GM21825 (cell line): ENCODE results near the gene GCM1.

Source experiments
- ATAC-seq: cut with Tn5 transposase; IDR thresholded peaks from one replicate; pipeline ENCODE4 v1.9.1; 2021; ENCODE audit warnings: mild to moderate bottlenecking, moderate library complexity; ENCODE audit not compliant: unreplicated experiment

GCM1 gene

GRCh38 chr6:53152576-53152975, 3.9 kb upstream of the GCM1 start:
- no peak for ATAC-seq

DNA sequence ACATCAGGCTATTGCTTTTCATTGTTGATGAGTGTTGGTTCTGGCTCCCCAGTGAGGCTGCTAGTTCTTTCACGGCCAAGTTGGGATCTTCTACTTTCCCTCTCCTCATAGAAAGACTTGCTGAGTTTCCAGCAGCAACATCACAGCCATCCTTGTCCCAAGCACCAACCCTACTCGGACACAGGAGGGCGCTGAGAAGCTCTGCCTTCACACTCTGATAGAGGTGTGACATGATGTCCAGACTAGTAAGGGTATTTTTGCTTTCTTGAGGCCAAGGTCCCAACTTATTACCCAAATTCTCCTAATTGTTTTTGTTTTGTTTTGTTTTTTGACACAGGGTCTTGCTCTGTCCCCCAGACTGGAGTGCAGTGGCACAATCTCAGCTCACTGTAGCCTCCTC, 3.0 kb upstream of the GCM1 start:
- no peak for ATAC-seq

GRCh38 chr6:53144802-53145201, 3.8 kb downstream of the GCM1 start:
- ATAC-seq, result no peak

- ATAC-seq, result no peak
Observed at GRCh38 chr6:53143710-53144109, 4.9 kb downstream of the GCM1 start.

DNA sequence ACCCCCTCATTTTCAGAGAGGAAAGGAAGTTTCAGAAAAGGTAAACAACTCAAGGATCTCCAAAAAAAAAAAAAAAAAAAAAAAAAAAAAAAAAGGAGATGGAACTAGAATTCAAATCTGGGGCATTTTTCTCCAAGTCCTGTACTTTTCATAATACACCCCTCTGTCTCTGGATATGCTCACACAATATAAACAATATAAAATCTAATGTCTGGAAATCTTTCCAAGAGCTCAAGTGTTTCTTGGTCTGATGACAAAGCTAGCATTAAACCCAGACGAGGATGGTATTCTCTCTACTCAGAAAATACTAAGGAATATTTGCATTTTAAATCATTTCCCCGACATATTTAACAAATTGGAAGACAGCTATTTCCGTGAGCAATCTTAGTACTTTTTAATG, 5.8 kb downstream of the GCM1 start:
- no peak for ATAC-seq

- no peak for ATAC-seq
Observed at GRCh38 chr6:53139841-53140413, 8.7 kb downstream of the GCM1 start.

GRCh38 chr6:53136000-53136609, 12.5 kb downstream of the GCM1 start:
- ATAC-seq, result no peak

GRCh38 chr6:53134601-53135235, 13.9 kb downstream of the GCM1 start:
- no peak for ATAC-seq

DNA sequence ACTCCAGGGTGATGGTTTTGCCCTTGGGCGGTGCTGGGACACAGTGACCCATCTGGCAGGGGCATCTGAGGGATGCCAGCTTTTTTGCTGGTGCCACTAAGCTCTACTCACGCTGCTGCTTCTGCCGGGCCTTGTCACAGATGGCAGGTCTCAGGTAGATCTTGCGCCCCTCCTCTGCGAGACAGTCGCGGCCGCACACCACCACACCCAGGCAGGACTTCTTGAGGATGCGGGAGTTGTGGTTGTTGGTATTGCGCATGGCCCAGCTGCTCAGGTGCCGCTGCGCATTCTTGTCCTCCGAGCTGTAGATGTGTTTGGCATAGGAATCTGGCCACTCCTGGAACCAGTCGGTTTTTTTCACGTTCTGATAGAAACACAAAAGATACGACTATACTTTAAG, 14.7 kb downstream of the GCM1 start:
- ATAC-seq, result no peak

- no peak for ATAC-seq
Observed at GRCh38 chr6:53130569-53131290, 17.9 kb downstream of the GCM1 start.

GRCh38 chr6:53128842-53129241, 19.8 kb downstream of the GCM1 start:
- ATAC-seq, result no peak

- ATAC-seq, result no peak
Observed at GRCh38 chr6:53125276-53125675, 23.4 kb downstream of the GCM1 start.

GRCh38 chr6:53124131-53124800, 24.4 kb downstream of the GCM1 start:
- ATAC-seq, result no peak

DNA sequence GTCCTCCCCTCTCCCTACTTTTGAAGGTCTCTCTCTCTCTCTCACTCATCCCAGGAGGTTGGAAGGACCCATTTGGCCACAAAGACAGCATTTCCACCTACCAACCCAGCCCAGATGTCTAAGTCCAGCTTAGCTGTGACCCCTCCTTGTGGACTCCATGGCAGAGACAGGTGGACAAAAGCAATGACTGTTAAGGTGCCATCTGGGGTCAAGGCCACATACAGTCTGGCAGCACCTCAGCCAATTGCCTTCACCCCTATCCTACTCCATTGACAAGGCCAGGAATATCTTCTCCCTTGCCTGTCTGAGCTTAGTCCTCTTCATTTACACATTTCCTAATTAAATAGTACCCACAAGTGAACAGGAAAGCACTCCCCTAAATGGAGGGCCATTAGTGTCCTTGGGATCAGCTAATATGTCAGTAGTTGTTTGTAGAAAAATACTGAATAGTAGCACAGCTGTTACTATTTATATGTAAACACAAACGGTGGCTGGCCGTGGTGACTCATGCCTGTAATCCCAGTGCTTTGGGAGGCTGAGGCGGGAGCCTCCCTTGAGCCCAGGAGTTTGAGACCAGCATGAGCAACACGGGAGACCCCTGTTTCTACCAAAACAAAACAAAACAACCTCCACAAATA, 28.8 kb downstream of the GCM1 start:
- ATAC-seq, result no peak

DNA sequence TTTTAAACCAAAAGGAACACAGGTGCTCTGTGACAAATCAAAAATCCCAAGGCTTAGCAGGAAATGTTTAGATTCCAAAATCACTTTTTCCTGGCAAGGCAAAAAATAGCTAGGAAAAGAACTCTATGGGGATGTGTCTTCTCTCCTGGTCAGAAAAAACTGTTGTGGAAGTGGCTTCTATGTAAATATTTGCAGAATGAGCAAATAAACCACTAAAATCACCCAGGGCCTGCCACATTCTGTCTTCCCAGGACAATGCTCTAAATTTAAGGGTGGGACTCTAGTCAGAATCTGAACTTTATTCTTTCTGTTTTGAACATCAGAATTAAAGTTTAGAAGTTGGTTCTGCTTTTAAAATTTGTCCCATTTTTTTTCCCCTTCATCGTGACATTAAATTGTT, 29.3 kb downstream of the GCM1 start:
- no peak for ATAC-seq

- no peak for ATAC-seq
Observed at GRCh38 chr6:53115741-53116140, 32.9 kb downstream of the GCM1 start.

DNA sequence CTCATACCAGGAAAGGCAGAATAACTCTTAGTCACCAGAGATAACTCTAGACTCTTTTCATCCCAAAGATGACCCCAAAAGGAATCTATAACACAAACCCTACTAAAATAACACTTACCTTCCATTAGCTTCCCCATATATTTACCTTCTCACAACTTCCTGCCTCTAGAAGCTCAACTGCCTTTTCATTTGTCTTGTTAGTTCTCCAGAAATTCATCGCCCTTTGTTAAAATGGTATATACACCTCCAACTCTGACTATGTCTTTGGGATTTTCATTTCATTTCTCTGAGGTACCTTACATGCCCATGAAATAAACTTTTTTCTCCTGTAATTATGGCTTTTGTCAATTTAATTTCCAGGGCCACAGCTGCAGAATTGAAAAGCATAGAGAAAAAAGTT, 33.5 kb downstream of the GCM1 start:
- ATAC-seq, result no peak

DNA sequence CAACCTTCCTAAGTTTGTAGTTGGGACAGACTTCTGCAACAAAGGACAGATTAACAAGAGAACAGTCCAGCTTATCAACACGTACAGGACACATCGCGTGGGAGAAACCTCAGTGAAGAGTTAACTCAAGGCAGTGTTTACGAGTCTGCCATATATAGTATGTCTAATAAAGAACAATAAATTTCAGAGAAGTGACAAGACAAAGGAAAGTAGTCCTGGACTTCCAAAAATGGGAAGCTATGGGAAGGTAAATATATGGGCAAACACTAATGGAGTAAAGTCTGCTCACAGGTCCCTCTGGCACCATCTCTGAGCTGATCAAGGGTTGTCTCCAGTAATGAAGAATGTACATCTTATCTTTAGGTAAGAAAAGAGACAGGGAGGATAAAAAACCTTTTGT, 34.9 kb downstream of the GCM1 start:
- ATAC-seq, result no peak

- ATAC-seq, result no peak
Observed at GRCh38 chr6:53112871-53113270, 35.8 kb downstream of the GCM1 start.

- ATAC-seq, result no peak
Observed at GRCh38 chr6:53112404-53112803, 36.2 kb downstream of the GCM1 start.

DNA sequence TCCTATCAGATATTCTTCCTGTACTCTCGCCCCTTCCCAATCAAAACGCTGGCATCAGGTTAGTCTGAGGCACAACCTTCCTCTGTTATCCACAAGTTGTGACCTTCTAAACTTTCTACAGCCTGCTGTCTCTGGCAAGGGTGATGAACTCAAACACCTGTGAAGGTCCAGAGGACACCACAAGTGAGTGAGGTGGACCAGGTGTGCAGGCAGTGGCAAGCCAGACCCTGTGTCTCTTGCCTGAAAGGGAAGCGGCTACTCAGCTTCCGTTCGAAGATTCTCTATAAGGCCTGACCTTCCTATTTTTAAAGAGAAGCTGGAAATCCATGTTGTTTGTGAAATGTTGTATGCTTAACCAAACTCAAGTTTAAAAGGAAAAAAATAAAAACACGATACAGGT, 36.8 kb downstream of the GCM1 start:
- no peak for ATAC-seq
